Nephron progenitor cell (in vitro differentiated cells): Measurements from ENCODE around the gene ZACN.

Experiments
- DNase-seq: peaks from one replicate; pipeline ENCODE4 v3.0.0; 2021
- H3K27ac Mint-ChIP-seq: 2 replicates; pipeline ENCODE4 v1.8.0; 2021; ENCODE audit warnings: mild to moderate bottlenecking, moderate library complexity, mixed read lengths
- H3K27me3 Mint-ChIP-seq: 2 replicates; pipeline ENCODE4 v1.8.0; 2021; ENCODE audit warnings: mild to moderate bottlenecking, low read depth, mixed read lengths; ENCODE audit not compliant: poor library complexity
- H3K36me3 Mint-ChIP-seq: 2 replicates; pipeline ENCODE4 v1.8.0; 2021; ENCODE audit warnings: low read depth, mixed read lengths
- H3K4me1 Mint-ChIP-seq: 2 replicates; pipeline ENCODE4 v1.8.0; 2021; ENCODE audit warnings: mixed read lengths
- H3K4me3 Mint-ChIP-seq: 2 replicates; pipeline ENCODE4 v1.8.0; 2021; ENCODE audit warnings: mild to moderate bottlenecking, moderate library complexity, mixed read lengths
- H3K9me3 Mint-ChIP-seq: 2 replicates; pipeline ENCODE4 v1.8.0; 2021; ENCODE audit warnings: mild to moderate bottlenecking, moderate library complexity, mixed read lengths
- CTCF ChIP-seq: fragments of 200-600 bp; sonication (generic); IDR thresholded peaks from 2 replicates; pipeline ENCODE4 v1.5.0; 2021; ENCODE audit warnings: antibody characterized with exemption

The ZACN gene

DNA sequence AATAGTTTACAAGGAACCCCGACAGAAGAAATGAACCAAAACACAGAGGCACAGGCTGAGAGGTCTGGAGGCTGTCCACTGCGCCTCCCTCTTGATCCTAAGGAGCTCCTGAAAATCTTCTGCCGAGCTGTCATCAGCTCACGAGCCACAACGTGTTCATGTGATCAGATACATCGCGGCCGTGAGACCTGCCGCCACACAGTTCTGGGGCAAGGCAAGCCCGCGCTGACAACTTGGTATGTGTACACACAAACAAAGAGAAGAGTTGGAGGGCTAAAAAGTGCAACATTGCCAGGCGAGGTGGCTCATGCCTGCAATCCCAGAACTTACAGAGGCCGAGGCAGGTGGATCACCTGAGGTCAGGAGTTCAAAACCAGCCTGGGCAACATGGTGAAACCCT is 17.0 kb downstream of the ZACN start:
- no peak overlapping the region for H3K4me3 Mint-ChIP-seq

GRCh38 chr17:76097716-76098295 is 18.8 kb downstream of the ZACN start:
- DNase-seq, result no peak
- Mint-ChIP-seq H3K4me3 (no peak overlapping the region), H3K4me1 (peaks cover 3% of the 10 kb centered on the region), H3K9me3 (no peaks in the 10 kb centered on the region), H3K36me3 (peaks cover 69% of the 10 kb centered on the region), H3K27me3 (no peaks in the 10 kb centered on the region), H3K27ac (no peak overlapping the region)
- no peak for TF ChIP-seq CTCF

More for the DNA sequence above, 17.0 kb downstream of the ZACN start:
- no peak for DNase-seq
- Mint-ChIP-seq H3K4me1 (no peaks in the 10 kb centered on the region), H3K9me3 (no peaks in the 10 kb centered on the region), H3K36me3 (peaks cover 60% of the 10 kb centered on the region), H3K27ac (no peak overlapping the region), H3K27me3 (no peaks in the 10 kb centered on the region)
- no peak for TF ChIP-seq CTCF

GRCh38 chr17:76102944-76103273 is 23.9 kb downstream of the ZACN start:
- H3K27ac Mint-ChIP-seq, result peak overlapping the region; percentile 5
- peaks cover 3% of the 10 kb centered on the region for H3K27me3 Mint-ChIP-seq

DNA sequence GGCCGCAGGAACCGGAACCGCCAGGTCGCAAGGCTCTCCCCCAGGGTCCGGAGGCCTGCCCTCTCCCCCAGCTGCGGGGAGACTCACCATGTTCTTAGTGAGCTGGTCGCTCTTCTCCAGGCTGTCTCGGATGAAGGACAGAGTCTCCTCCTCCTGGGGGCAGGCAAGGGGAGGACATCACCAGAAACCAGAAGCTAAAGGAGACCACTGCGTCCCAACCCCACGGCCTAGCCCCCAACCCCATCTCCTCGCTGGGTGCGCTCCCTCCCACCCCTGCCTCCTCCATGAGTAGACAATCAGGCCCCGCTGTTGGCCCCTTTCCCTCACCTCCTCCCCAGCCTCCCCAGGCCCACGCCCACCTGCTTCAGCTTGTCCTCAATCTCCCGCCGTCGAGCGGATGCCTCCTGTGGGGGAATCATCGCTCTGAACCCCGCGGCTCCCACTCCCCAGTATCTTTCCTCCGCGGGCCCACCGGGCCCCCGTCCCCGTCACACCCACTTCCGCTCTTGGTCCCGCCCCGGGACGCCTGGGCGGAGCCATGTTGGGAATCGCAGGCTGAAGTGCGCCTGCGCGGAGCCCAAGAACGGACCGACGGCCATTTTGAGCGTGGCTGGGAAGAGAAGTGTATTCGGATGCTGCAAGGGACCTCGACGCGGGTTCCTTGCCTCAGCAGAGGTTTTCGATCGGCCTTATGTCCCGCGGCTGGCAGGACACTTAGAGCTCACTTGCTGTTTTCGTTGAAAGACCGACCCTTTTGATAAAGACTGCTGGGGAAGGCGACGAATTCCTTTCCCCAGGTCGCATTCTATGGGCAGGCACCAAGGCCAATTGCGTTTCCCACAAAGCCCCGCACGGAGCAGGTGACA is 24.5 kb downstream of the ZACN start, which contains the start of gene EXOC7:
Gene EXOC7 (minus strand): TSS at position 514 of the 866 bp plus-strand sequence. CDS start 95 bp downstream, at position 419.
- Mint-ChIP-seq H3K27me3 (peaks cover 3% of the 10 kb centered on the region), H3K4me1 (peaks cover 12% of the 10 kb centered on the region), H3K27ac (peak within 1 kb of the TSS; percentile 78), H3K36me3 (peaks cover 31% of the 10 kb centered on the region), H3K4me3 (peak within 1 kb of the TSS; percentile 92), H3K9me3 (no peaks in the 10 kb centered on the region)
- no peak for TF ChIP-seq CTCF
- peak; percentile 94 for DNase-seq

More at GRCh38 chr17:76102944-76103273, 23.9 kb downstream of the ZACN start:
- no peaks in the 10 kb centered on the region for H3K9me3 Mint-ChIP-seq
- peaks cover 37% of the 10 kb centered on the region for H3K36me3 Mint-ChIP-seq
- no peak for TF ChIP-seq CTCF
- DNase-seq, result no peak
- H3K4me1 Mint-ChIP-seq, result peaks cover 12% of the 10 kb centered on the region
- H3K4me3 Mint-ChIP-seq, result peak overlapping the region; percentile 92

- H3K4me1 Mint-ChIP-seq, result peaks cover 12% of the 10 kb centered on the region
- no peak overlapping the region for H3K27ac Mint-ChIP-seq
- peaks cover 3% of the 10 kb centered on the region for H3K27me3 Mint-ChIP-seq
- no peak for DNase-seq
- no peaks in the 10 kb centered on the region for H3K9me3 Mint-ChIP-seq
- peaks cover 23% of the 10 kb centered on the region for H3K36me3 Mint-ChIP-seq
- no peak for TF ChIP-seq CTCF
- peak overlapping the region; percentile 92 for H3K4me3 Mint-ChIP-seq
Observed at GRCh38 chr17:76104140-76104895, 25.3 kb downstream of the ZACN start.
